VCaP (cell line): ENCODE results near the gene STARD13.

Source experiments
- H3K27ac ChIP-seq: fragments of 450-650 bp; 2 replicates; pipeline ENCODE4 v1.5.1; 2017
- TF ChIP-seq, protein P1 (sequence below): fragments of 450-650 bp; conservative IDR thresholded peaks from 2 replicates; pipeline ENCODE4 v1.5.1; 2017; ENCODE audit warnings: mild to moderate bottlenecking, moderate library complexity

Gene STARD13

DNA sequence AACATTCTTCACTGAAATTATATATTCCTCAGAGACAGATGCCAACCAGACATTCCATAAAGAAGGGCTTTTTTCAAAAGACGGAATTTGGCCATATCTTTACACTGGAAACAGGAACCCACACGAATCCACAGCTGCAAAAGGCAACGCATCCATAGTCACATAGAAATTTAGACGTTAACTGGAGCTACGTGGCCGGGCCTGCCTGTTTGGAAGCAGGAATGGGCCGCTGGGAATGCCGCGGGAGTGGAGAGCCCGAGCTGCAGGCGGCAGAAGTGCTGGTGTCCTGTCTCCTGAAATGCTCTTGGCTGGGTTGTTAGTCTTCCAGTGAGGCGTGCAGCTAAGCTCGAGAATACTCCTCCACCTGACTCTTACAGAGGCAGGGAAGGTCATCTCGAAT, 147.1 kb downstream of the STARD13 start:
- TF ChIP-seq, protein P1, sequence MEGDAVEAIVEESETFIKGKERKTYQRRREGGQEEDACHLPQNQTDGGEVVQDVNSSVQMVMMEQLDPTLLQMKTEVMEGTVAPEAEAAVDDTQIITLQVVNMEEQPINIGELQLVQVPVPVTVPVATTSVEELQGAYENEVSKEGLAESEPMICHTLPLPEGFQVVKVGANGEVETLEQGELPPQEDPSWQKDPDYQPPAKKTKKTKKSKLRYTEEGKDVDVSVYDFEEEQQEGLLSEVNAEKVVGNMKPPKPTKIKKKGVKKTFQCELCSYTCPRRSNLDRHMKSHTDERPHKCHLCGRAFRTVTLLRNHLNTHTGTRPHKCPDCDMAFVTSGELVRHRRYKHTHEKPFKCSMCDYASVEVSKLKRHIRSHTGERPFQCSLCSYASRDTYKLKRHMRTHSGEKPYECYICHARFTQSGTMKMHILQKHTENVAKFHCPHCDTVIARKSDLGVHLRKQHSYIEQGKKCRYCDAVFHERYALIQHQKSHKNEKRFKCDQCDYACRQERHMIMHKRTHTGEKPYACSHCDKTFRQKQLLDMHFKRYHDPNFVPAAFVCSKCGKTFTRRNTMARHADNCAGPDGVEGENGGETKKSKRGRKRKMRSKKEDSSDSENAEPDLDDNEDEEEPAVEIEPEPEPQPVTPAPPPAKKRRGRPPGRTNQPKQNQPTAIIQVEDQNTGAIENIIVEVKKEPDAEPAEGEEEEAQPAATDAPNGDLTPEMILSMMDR = no peak
- no peak overlapping the region for H3K27ac ChIP-seq

DNA sequence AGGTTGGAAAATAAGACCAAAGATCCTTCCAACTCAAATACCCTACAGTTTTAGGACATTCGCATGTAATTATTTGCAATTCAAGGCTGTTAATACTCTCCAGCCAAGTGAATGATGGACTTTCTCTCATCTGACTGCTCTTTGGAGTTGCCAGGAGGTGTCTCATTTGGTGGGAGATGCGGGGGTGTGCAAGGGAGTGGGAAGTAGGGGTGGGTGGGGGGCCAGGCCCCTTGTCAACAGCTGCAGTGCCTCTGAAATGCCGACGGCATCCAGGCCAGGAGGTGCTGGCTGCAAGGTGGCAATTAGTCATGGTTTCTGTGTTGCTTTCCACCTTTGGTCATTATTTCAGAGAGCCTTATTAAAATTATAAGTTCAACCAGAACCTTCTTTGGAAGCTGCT, 147.8 kb downstream of the STARD13 start:
- TF ChIP-seq, protein P1 = no peak

DNA sequence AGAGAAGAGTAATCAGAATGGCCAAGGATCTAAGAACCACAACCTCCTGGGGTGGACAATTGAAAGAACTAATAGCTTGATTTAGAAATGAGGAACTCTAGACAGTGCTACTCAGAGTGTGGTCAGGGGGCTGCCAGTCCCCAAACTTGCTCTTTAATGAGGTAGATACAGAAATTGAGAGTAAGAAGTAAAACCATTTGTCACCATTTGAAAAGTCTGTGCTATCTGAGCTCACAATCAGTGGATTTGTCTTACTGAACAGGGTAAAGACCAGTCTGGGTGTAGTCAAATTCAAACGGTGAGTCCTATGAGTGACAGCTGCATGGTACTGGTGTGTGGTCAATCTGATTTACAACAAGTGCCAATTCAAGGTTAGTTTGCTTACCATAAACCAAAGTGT, 150.5 kb downstream of the STARD13 start:
- H3K27ac ChIP-seq = no peak overlapping the region
- TF ChIP-seq, protein P1 = no peak

More for the DNA sequence above, 147.8 kb downstream of the STARD13 start:
- H3K27ac ChIP-seq = no peak overlapping the region

DNA sequence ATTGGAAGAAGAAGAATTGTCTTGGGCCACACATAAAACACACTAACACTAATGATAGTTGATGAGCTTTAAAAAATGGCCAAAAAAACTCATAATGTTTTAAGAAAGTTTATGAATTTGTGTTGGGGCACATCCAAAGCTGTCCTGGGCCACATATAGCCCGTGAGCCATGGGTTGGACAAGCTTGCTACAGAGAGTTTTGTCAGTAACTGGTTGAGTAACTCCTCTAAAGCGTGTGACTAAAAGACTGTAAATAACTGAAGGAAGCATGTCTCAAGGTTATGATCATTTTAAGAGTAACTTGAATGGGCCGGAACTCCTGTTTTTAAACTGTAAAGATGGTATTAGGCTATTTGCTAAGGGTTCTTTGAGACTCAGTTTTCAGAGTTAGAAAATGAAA, 151.3 kb downstream of the STARD13 start:
- no peak overlapping the region for H3K27ac ChIP-seq
- TF ChIP-seq, protein P1 = no peak

DNA sequence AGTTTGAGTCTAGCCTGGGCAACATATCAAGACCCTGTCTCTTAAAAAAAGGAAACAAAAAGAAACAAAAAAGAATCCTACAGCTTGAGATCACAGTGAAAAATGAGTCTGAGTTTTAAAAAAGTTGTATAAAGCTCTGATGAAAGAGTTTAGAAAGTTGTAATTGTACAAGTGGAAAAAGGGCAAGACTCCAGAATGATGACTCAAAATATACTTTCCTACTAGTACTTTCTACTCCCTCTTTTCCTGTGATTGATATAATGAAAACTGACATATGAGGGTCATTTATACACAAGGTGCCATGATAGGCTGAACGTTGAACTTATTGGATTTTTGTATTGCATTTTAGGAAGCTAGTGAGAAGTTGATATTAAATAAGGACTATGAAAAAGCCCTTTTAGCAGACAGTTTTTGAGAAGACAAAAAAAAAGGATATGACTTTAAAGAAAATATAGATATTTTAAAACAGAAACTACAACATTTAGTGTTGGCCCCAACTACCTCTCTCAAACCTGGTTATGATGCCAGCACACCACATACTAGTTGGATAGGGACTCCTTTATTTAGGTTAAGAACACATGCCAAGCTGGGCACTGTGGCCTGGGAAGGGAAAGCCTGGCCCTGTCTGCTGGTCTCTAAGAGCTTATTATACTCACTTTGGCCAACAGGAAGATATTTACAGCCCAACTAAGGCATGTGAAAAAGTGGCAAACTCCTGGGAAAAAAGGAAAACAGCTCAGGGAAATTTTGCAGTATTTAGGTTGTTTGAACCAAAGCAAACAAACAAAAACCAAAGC, 152.7 kb downstream of the STARD13 start:
- no peak overlapping the region for H3K27ac ChIP-seq
- TF ChIP-seq, protein P1 = no peak

DNA sequence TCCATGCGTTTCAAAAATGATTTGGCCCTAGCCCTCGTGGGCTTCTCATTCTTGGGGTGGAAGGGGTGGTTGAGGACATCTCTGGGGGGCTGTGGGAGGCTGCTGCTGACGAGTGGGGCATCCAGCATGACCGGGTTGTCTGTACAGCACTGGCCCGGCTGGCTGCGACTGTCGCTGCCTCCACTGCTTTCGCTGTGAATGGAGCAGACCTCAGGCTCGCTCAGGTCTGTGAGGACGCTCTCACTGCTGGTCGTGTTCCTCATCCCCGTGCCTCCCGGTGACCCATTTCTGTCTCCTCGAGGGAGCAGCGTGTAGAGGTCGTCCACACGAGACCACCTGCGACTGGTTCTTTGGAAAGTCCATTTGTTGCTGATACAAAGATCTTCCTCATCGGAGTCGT, 155.7 kb downstream of the STARD13 start:
- H3K27ac ChIP-seq = no peak overlapping the region
- TF ChIP-seq, protein P1 = no peak

DNA sequence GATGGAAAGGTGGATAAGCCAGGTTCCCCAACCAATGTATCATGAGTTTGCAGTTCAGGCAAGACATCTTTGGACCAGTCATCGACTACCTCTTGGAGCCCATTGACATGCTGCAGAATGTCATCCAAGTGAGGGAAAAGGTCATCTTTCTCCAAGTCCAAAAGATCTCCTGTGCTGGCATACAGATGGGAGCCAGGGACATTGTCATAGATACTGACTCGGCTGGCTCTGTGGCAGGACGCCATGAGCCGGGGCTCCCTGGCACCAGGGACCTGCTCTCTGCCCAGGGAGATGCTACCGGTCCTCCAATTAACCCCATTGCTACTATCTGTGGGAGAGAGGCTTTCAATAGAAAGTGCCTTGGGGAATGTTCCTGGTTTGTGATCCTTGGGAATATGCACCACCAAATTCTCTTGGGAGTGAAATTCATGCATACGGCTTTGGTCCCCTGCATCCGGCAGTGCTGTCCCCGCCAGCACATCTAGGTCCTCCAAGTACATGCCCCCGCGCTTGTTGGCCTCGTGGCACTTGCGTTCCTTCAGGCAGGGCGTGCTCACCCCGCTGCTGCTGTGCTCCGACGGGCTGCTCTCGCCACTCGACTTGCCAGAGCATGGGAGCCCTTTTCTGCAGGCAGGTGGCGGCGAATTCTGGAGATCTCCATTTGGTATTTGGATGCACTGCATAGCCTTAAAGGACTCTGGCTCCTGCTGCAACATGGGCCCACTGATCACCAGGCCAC, 156.3 kb downstream of the STARD13 start:
- TF ChIP-seq, protein P1 = no peak
- H3K27ac ChIP-seq = no peak overlapping the region
